Subcutaneous abdominal adipose tissue (tissue), 5 donors: ENCODE results near the gene LRRC8B.
"Not testable (repeated sequence)": the region's sequence is repeated elsewhere in the genome, so short reads cannot be mapped to it uniquely, and the experiment has no call there.

Experiments
- H3K27ac ChIP-seq: one replicate; pipeline ENCODE4 v1.7.0; 2013; ENCODE audit warnings: low read depth, mild to moderate bottlenecking, inconsistent platforms, low read length, moderate library complexity
- H3K27me3 ChIP-seq, 5 donors: one replicate each; pipeline ENCODE4 v1.7.0; 2013; ENCODE audit warnings: low read length in 5 of 5, inconsistent platforms in 1 of 5; ENCODE audit not compliant: control insufficient read depth in 5 of 5, insufficient read depth in 4 of 5
- H3K36me3 ChIP-seq, 5 donors: one replicate each; pipeline ENCODE4 v1.7.0; 2013; ENCODE audit warnings: low read length in 5 of 5; ENCODE audit not compliant: control insufficient read depth in 5 of 5, insufficient read depth in 5 of 5
- H3K4me1 ChIP-seq, 5 donors: one replicate each; pipeline ENCODE4 v1.7.0; 2013; ENCODE audit warnings: low read length in 5 of 5, mild to moderate bottlenecking in 3 of 5, moderate library complexity in 1 of 5; ENCODE audit not compliant: control insufficient read depth in 5 of 5, insufficient read depth in 5 of 5
- H3K4me3 ChIP-seq, 5 donors: one replicate each; pipeline ENCODE4 v1.7.0; 2013; ENCODE audit warnings: low read length in 5 of 5, low read depth in 1 of 5
- H3K9ac ChIP-seq, 5 donors: one replicate each; pipeline ENCODE4 v1.7.0; 2013; ENCODE audit warnings: low read length in 5 of 5, mild to moderate bottlenecking in 4 of 5, moderate library complexity in 3 of 5
- H3K9me3 ChIP-seq, 5 donors: one replicate each; pipeline ENCODE4 v1.7.0; 2013; ENCODE audit warnings: low read length in 5 of 5; ENCODE audit not compliant: control insufficient read depth in 5 of 5
- donor health status: healthy.
- donor health status: healthy.
- donor health status: healthy.
- donor health status: healthy.
- donor health status: healthy.

The LRRC8B gene

DNA sequence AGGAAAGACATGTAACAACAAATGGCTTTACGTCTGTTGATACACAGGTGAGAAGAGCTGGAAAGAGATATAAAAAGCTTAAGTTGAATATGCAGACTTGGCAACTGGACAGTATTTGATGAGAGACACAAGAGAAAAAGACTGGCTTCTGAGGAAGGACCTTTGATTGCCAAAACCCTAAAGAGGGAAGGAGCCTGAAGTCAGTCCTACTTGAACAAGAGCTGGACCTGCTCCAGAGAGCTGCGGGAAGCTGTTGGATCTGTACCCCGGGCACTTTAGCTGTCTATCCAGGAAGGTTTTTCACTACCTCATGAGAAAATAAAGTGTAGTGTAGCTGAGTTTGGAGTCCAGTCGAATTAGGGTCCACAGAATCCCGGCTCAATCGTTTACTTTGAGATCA lies 25.3 kb upstream of the LRRC8B start:
- H3K27ac ChIP-seq, result no peak overlapping the region
- H3K4me3 ChIP-seq, result no peak overlapping the region
- H3K9me3 ChIP-seq, result no peaks in the 10 kb centered on the region

DNA sequence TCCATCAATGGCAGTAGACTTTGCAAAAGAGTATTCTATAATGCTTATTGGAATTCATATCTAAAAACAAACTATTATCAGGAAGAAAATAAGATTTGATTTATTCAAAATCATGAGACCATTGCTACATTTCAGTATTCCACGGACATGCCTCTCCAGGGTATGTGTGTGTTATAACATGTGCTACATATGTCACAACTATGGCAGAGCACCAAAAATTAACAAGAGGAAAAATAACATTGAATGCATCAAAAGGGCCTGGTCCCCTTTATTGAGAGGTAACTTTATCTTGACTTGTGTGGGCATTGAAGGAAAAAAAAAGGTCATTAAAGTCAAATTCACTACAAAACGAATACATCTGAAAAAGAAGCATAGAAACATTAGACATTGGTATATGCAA lies 22.6 kb upstream of the LRRC8B start:
- H3K4me3 ChIP-seq, result no peak overlapping the region
- H3K27ac ChIP-seq, result no peak overlapping the region
- H3K9ac ChIP-seq, result no peak overlapping the region
- H3K36me3 ChIP-seq, result no peaks in the 10 kb centered on the region
- no peaks in the 10 kb centered on the region for H3K9me3 ChIP-seq
- H3K4me1 ChIP-seq, result peaks cover 0 to 5% (median 0%) of the 10 kb centered on the region in 5 donors
- no peaks in the 10 kb centered on the region for H3K27me3 ChIP-seq

More for the DNA sequence above, 25.3 kb upstream of the LRRC8B start:
- H3K9ac ChIP-seq, result no peak overlapping the region
- H3K4me1 ChIP-seq, result peaks cover 0 to 5% (median 0%) of the 10 kb centered on the region in 5 donors
- H3K36me3 ChIP-seq, result no peaks in the 10 kb centered on the region
- no peaks in the 10 kb centered on the region for H3K27me3 ChIP-seq

GRCh38 chr1:89502895-89503294 lies 21.7 kb upstream of the LRRC8B start:
- Histone ChIP-seq H3K4me3 (no peak overlapping the region), H3K9me3 (no peaks in the 10 kb centered on the region), H3K27me3 (no peaks in the 10 kb centered on the region), H3K9ac (no peak overlapping the region), H3K36me3 (no peaks in the 10 kb centered on the region), H3K27ac (no peak overlapping the region), H3K4me1 (peaks cover 0 to 5% (median 0%) of the 10 kb centered on the region in 5 donors)

- H3K27ac ChIP-seq, result no peak overlapping the region
- H3K36me3 ChIP-seq, result no peaks in the 10 kb centered on the region
- H3K4me1 ChIP-seq, result peaks cover 0 to 5% (median 0%) of the 10 kb centered on the region in 5 donors
- H3K4me3 ChIP-seq, result no peak overlapping the region
- H3K27me3 ChIP-seq, result no peaks in the 10 kb centered on the region
- H3K9me3 ChIP-seq, result no peaks in the 10 kb centered on the region
- H3K9ac ChIP-seq, result no peak overlapping the region
Measured at GRCh38 chr1:89503690-89504089, 20.9 kb upstream of the LRRC8B start.

GRCh38 chr1:89510061-89510460 lies 14.6 kb upstream of the LRRC8B start:
- not testable (repeated sequence) for H3K4me1 ChIP-seq, H3K36me3 ChIP-seq, H3K9ac ChIP-seq, H3K27me3 ChIP-seq, H3K27ac ChIP-seq, H3K9me3 ChIP-seq, H3K4me3 ChIP-seq

- peaks cover 0 to 2% (median 0%) of the 10 kb centered on the region in 5 donors for H3K27me3 ChIP-seq
- no peak overlapping the region for H3K4me3 ChIP-seq
- no peak overlapping the region for H3K9ac ChIP-seq
- H3K27ac ChIP-seq, result no peak overlapping the region
- H3K4me1 ChIP-seq, result peaks cover 0 to 12% (median 2%) of the 10 kb centered on the region in 5 donors
- no peaks in the 10 kb centered on the region for H3K36me3 ChIP-seq
- no peaks in the 10 kb centered on the region for H3K9me3 ChIP-seq
Measured at GRCh38 chr1:89512996-89513720, 11.5 kb upstream of the LRRC8B start.

DNA sequence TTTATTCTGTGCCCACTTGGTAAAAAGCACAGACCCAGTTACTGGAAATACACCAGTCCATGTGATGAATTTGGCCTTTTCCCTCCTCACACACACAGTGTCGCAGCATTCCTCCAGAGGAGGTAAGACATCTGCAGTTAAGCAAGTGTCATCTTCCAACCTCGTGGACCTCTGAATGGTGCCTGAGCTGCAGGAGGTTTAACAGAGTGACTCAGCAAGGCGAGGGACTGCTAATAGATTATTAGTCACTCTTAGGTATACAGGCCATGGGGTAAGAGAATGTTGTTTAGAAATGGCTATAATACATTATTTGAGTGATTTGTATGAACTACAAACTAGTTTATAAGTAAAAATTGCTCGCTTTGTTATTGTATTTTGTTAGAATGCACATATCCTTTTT lies 8.6 kb upstream of the LRRC8B start:
- H3K4me3 ChIP-seq, result no peak overlapping the region
- H3K9me3 ChIP-seq, result no peaks in the 10 kb centered on the region
- no peaks in the 10 kb centered on the region for H3K36me3 ChIP-seq
- H3K9ac ChIP-seq, result no peak overlapping the region
- H3K27ac ChIP-seq, result peak overlapping the region; percentile 59
- H3K4me1 ChIP-seq, result peaks cover 5 to 26% (median 12%) of the 10 kb centered on the region in 5 donors
- H3K27me3 ChIP-seq, result peaks cover 0 to 5% (median 0%) of the 10 kb centered on the region in 5 donors

DNA sequence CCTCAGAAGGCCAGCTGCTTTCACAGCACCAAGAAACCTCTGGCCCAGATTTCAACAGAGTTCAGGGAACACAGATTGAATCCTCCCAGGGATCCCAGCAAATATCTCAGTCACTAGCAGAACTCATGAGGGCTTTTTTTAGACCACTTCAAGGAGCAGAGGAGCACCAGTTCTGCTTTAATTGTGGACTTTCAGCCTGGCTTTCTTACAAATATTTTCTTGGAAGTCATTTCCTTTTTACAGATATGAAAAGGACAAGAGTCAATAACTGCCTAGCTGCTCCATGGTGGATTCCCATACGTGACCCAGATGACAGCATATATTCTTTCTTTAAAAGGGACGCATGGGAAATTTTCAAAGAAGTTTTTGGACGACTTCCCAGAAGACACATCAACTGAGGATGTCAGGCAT lies 6.4 kb upstream of the LRRC8B start:
- H3K9ac ChIP-seq, result peak overlapping the region in 3 of 5 donors; percentile 30 to 87 (median 75)
- H3K4me1 ChIP-seq, result peaks cover 5 to 31% (median 13%) of the 10 kb centered on the region in 5 donors
- H3K9me3 ChIP-seq, result no peaks in the 10 kb centered on the region
- no peaks in the 10 kb centered on the region for H3K36me3 ChIP-seq
- H3K4me3 ChIP-seq, result no peak overlapping the region
- H3K27ac ChIP-seq, result peak overlapping the region; percentile 82
- peaks cover 0 to 5% (median 0%) of the 10 kb centered on the region in 5 donors for H3K27me3 ChIP-seq

- no peak overlapping the region for H3K9ac ChIP-seq
- H3K9me3 ChIP-seq, result no peaks in the 10 kb centered on the region
- peaks cover 11 to 39% (median 26%) of the 10 kb centered on the region in 5 donors for H3K4me1 ChIP-seq
- peak overlapping the region; percentile 82 for H3K27ac ChIP-seq
- H3K27me3 ChIP-seq, result peaks cover 0 to 5% (median 0%) of the 10 kb centered on the region in 5 donors
- no peaks in the 10 kb centered on the region for H3K36me3 ChIP-seq
- no peak overlapping the region for H3K4me3 ChIP-seq
Measured at GRCh38 chr1:89519779-89520358, 4.8 kb upstream of the LRRC8B start.

DNA sequence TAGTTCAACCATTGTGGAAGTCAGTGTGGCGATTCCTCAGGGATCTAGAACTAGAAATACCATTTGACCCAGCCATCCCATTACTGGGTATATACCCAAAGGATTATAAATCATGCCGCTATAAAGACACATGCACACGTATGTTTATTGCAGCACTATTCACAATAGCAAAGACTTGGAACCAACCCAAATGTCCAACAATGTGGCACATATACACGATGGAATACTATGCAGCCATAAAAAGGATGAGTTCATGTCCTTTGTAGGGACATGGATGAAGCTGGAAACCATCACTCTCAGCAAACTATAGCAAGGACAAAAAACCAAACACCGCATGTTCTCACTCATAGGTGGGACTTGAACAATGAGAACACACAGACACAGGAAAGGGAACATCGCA lies 2.7 kb upstream of the LRRC8B start:
- H3K27me3 ChIP-seq, H3K9me3 ChIP-seq, H3K9ac ChIP-seq, H3K36me3 ChIP-seq, H3K27ac ChIP-seq, H3K4me3 ChIP-seq: not testable (repeated sequence)
- H3K4me1 ChIP-seq, result peaks cover 13 to 44% (median 33%) of the 10 kb centered on the region in 5 donors
